HCT116 (cell line): ENCODE results near the gene ZFAND6. TPM values are rescaled to one million over a fixed set of nuclear protein-coding genes. Genes with fewer than 3 reads are reported as not detected.

ENCODE experiments used
- ATAC-seq: fragments of 200-7000 bp; cut with Tn5 transposase; 2 replicates; pipeline ENCODE4 v1.9.1; 2020; ENCODE audit warnings: mild to moderate bottlenecking, moderate library complexity
- BruUV-seq: library from RNA; stranded (reverse); fragments of 400-500 nt; replicated peaks from 2 replicates; lab custom pipeline; 2021; lab: Mats Ljungman, UMichigan
- CTCF ChIA-PET: fragments of 300-600 bp; sonication (Branson Sonifier 250); formaldehyde crosslinking; loops from one replicate; lab custom pipeline; 2021; ENCODE audit warnings: antibody characterized with exemption; lab: Charles Lee
- POLR2A ChIA-PET: fragments of 300-600, 350-600 bp; sonication (Branson Sonifier 250); formaldehyde crosslinking; loops from one replicate; lab custom pipeline; 2021; ENCODE audit warnings: antibody characterized with exemption; lab: Charles Lee
- RAD21 ChIA-PET, 2 experiments: fragments of 300-600 bp; sonication (Branson Sonifier 250); formaldehyde crosslinking; loops; one replicate each; lab custom pipeline; 2023; ENCODE audit warnings: low total read pairs in 2 of 2; ENCODE audit not compliant: uncharacterized antibody in 2 of 2, unreplicated experiment in 2 of 2, low non-redundant PET in 1 of 2; lab: Charles Lee
- DNase-seq: peaks from one replicate; pipeline ENCODE4 v3.0.0-alpha.2; 2010; ENCODE audit warnings: low read depth, low spot score
- H2AFZ ChIP-seq: fragments of 200-600 bp; shearing (Covaris generic), sonication (generic); 2 replicates; pipeline ENCODE4 v1.6.1; 2017; ENCODE audit warnings: low read depth, mixed run types, mixed read lengths, antibody characterized with exemption, low read length; ENCODE audit not compliant: poor library complexity, severe bottlenecking
- H3K27ac ChIP-seq: 2 replicates; pipeline ENCODE4 v1.5.1; 2012; ENCODE audit warnings: low read depth, low read length
- H3K27me3 ChIP-seq: fragments of 200-600 bp; sonication (generic); 2 replicates; pipeline ENCODE4 v1.6.1; 2016; ENCODE audit warnings: mixed run types, low read length, mixed read lengths; ENCODE audit not compliant: insufficient read depth
- H3K36me3 ChIP-seq, 2 experiments: fragments of 200-500 bp in 1 of 2; fragments of 200-600 bp in 1 of 2; sonication (Bioruptor generic) in 1 of 2; sonication (generic) in 1 of 2; 2 replicates each; pipeline versions ENCODE4 v1.5.1 to v1.6.1; 2014 to 2016; ENCODE audit warnings: low read length in 2 of 2, inconsistent platforms in 1 of 2, mixed read lengths in 1 of 2, mixed run types in 1 of 2; ENCODE audit not compliant: insufficient read depth in 2 of 2, control insufficient read depth in 1 of 2
- H3K4me1 ChIP-seq, 2 experiments: fragments of 200-600 bp in 1 of 2; sonication (generic) in 1 of 2; 2 replicates each; pipeline versions ENCODE4 v1.5.1 to v1.6.1; 2012 to 2017; ENCODE audit warnings: low read length in 2 of 2, inconsistent platforms in 1 of 2, mild to moderate bottlenecking in 1 of 2, mixed read lengths in 1 of 2, mixed run types in 1 of 2, moderate library complexity in 1 of 2; ENCODE audit not compliant: insufficient read depth in 2 of 2, control insufficient read depth in 1 of 2
- H3K4me2 ChIP-seq: fragments of 200-600 bp; sonication (generic); 2 replicates; pipeline ENCODE4 v1.6.1; 2017; ENCODE audit warnings: mixed run types, low read length, mixed read lengths
- H3K4me3 ChIP-seq, 2 experiments: fragments of 200-600 bp in 1 of 2; sonication (generic) in 1 of 2; replicated peaks in 1 of 2; 2 replicates each; pipeline ENCODE4 v1.5.1; 2011 to 2016; ENCODE audit warnings: low read length in 2 of 2, control low read depth in 1 of 2, low read depth in 1 of 2, mild to moderate bottlenecking in 1 of 2, mixed read lengths in 1 of 2, mixed run types in 1 of 2
- H3K79me2 ChIP-seq: fragments of 200-600 bp; sonication (generic); 2 replicates; pipeline ENCODE4 v1.6.1; 2017; ENCODE audit warnings: mild to moderate bottlenecking, mixed run types, low read length, moderate library complexity, mixed read lengths; ENCODE audit not compliant: insufficient read depth
- H3K9ac ChIP-seq: fragments of 200-600 bp; sonication (generic); 2 replicates; pipeline ENCODE4 v1.6.1; 2016; ENCODE audit warnings: low read length, mixed read lengths
- H3K9me2 ChIP-seq: fragments of 200-600 bp; sonication (generic), shearing (Covaris generic); 2 replicates; pipeline ENCODE4 v1.6.1; 2017; ENCODE audit warnings: mixed run types, mild to moderate bottlenecking, moderate library complexity; ENCODE audit not compliant: insufficient read depth
- H3K9me3 ChIP-seq, 2 experiments: fragments of 200-500 bp in 1 of 2; fragments of 200-600 bp in 1 of 2; sonication (Bioruptor generic) in 1 of 2; sonication (generic) in 1 of 2; 2 replicates each; pipeline ENCODE4 v1.6.1; 2014 to 2017; ENCODE audit warnings: low read length in 2 of 2, mixed read lengths in 2 of 2, inconsistent platforms in 1 of 2, low read depth in 1 of 2, mild to moderate bottlenecking in 1 of 2, mixed run types in 1 of 2, moderate library complexity in 1 of 2; ENCODE audit not compliant: control insufficient read depth in 1 of 2, insufficient read depth in 1 of 2
- H4K20me1 ChIP-seq: fragments of 200-600 bp; sonication (generic), shearing (Covaris generic); 2 replicates; pipeline ENCODE4 v1.6.1; 2017; ENCODE audit warnings: mixed run types, mild to moderate bottlenecking, moderate library complexity; ENCODE audit not compliant: insufficient read depth
- CBX3 ChIP-seq: IDR thresholded peaks from 2 replicates; pipeline ENCODE4 v1.6.1; 2012; ENCODE audit warnings: low read depth
- CEBPB ChIP-seq: IDR thresholded peaks from 2 replicates; pipeline ENCODE4 v1.6.1; 2012; ENCODE audit warnings: low read depth
- CTCF ChIP-seq, 3 experiments: fragments of 200-600 bp in 1 of 3; sonication (generic) in 1 of 3; IDR thresholded peaks in 2 of 3; conservative IDR thresholded peaks in 1 of 3; 2 replicates each; pipeline ENCODE4 v1.5.1; 2012 to 2017; ENCODE audit warnings: low read depth in 2 of 3, low read length in 2 of 3, antibody characterized with exemption in 1 of 3, borderline replicate concordance in 1 of 3, control low read depth in 1 of 3, mild to moderate bottlenecking in 1 of 3, mixed read lengths in 1 of 3, mixed run types in 1 of 3, moderate library complexity in 1 of 3; ENCODE audit not compliant: insufficient read depth in 1 of 3
- EGR1 ChIP-seq: IDR thresholded peaks from 2 replicates; pipeline ENCODE4 v1.6.1; 2012; ENCODE audit warnings: low read depth
- ELF1 ChIP-seq: IDR thresholded peaks from 2 replicates; pipeline ENCODE4 v1.6.1; 2012; ENCODE audit warnings: low read depth, borderline replicate concordance
- EZH2 ChIP-seq: fragments of 200-600 bp; sonication (generic); IDR thresholded peaks from 2 replicates; pipeline ENCODE4 v1.6.1; 2017; ENCODE audit warnings: antibody characterized with exemption, mixed run types
- JUND ChIP-seq: IDR thresholded peaks from 2 replicates; pipeline ENCODE4 v1.6.1; 2012
- MAX ChIP-seq: IDR thresholded peaks from 2 replicates; pipeline ENCODE4 v1.6.1; 2012
- POLR2A ChIP-seq: IDR thresholded peaks from 2 replicates; pipeline ENCODE4 v1.7.0; 2011; ENCODE audit warnings: borderline replicate concordance; ENCODE audit not compliant: insufficient read depth, insufficient read length; ENCODE audit errors: extremely low read depth
- POLR2AphosphoS5 ChIP-seq: IDR thresholded peaks from 2 replicates; pipeline ENCODE4 v1.6.1; 2011; ENCODE audit warnings: mild to moderate bottlenecking, low read depth, low read length, moderate library complexity
- RAD21 ChIP-seq: IDR thresholded peaks from 2 replicates; pipeline ENCODE4 v1.6.1; 2012; ENCODE audit warnings: low read depth, mild to moderate bottlenecking
- SIN3A ChIP-seq: IDR thresholded peaks from 2 replicates; pipeline ENCODE4 v1.6.1; 2012; ENCODE audit warnings: low read depth
- SP1 ChIP-seq: IDR thresholded peaks from 2 replicates; pipeline ENCODE4 v1.6.1; 2012; ENCODE audit warnings: low read depth
- SRF ChIP-seq: IDR thresholded peaks from 2 replicates; pipeline ENCODE4 v1.6.1; 2012; ENCODE audit warnings: low read depth
- ZFX ChIP-seq: fragments of 450-650 bp; IDR thresholded peaks from 2 replicates; pipeline ENCODE4 v1.6.1; 2017
- intact Hi-C: fragments of 100-400 bp; cut with micrococcal nuclease; formaldehyde crosslinking; loops from 2 replicates; pipeline ENCODE4 v1.10.0; 2022
- total RNA-seq: library from RNA; stranded (reverse); gene quantifications from one replicate; pipeline ENCODE4 v1.2.1, GENCODE V29; 2021; ENCODE audit not compliant: unreplicated experiment

The ZFAND6 gene
- total RNA-seq, 1 experiment from 2014 or later = 51.3 TPM

GRCh38 chr15:80115021-80115420 lies 55.5 kb downstream of the ZFAND6 start:
- Histone ChIP-seq H2AFZ (no peak overlapping the region), H3K4me3 (no peak overlapping the region), H3K9ac (no peak overlapping the region), H3K36me3 (no peaks in the 10 kb centered on the region)
- DNase-seq = no peak
- TF ChIP-seq EGR1 (no peak), SP1 (no peak), ZFX (no peak), POLR2A (no peak), CTCF (IDR thresholded peaks at IDR 0.05 in 2 of 3, conservative IDR thresholded peaks at IDR 0.05 in 1 of 3; ENCODE audit: borderline replicate concordance in 1 of 3, insufficient read depth in 1 of 3, low read depth in 2 of 3, low read length in 2 of 3) (no peak), MAX (no peak), CBX3 (no peak), JUND (no peak), ELF1 (no peak), SIN3A (no peak), RAD21 (no peak), CEBPB (no peak), EZH2 (no peak), SRF (no peak), POLR2AphosphoS5 (no peak)
- TF ChIP-seq, all 23 proteins: peak for 0
- no peak for ATAC-seq
- intact Hi-C loops = no loop called here
- no peaks in the 10 kb centered on the region for H4K20me1 ChIP-seq
- CTCF ChIA-PET = no interaction called here
- no peaks in the 10 kb centered on the region for H3K27me3 ChIP-seq
- peaks cover 37% of the 10 kb centered on the region for H3K79me2 ChIP-seq
- no peak overlapping the region for H3K27ac ChIP-seq
- BruUV-seq = no TSS peak
- RAD21 ChIA-PET = no interaction called here
- peaks cover 9 to 26% of the 10 kb centered on the region in 2 experiments for H3K4me1 ChIP-seq
- H3K4me2 ChIP-seq = no peak overlapping the region
- POLR2A ChIA-PET = no interaction called here
- H3K9me3 ChIP-seq = no peaks in the 10 kb centered on the region
- H3K9me2 ChIP-seq = no peaks in the 10 kb centered on the region
